Amygdala (tissue), 56 donors: Measurements from ENCODE around the gene ZNF804A.

ENCODE experiments used
- DNase-seq, 56 donors: peaks; one replicate each; lab custom pipeline; 2025; lab: John Stamatoyannopoulos, UW

Gene ZNF804A

GRCh38 chr2:184602734-184603133 lies 4.4 kb downstream of the ZNF804A start:
- DNase-seq, result no peak

GRCh38 chr2:184610891-184611290 lies 12.6 kb downstream of the ZNF804A start:
- DNase-seq, result no peak

GRCh38 chr2:184611361-184612085 lies 13.2 kb downstream of the ZNF804A start:
- DNase-seq, result no peak

- DNase-seq, result no peak
Measured at GRCh38 chr2:184620367-184620766, 22.0 kb downstream of the ZNF804A start.

- no peak for DNase-seq
Measured at GRCh38 chr2:184624311-184624710, 26.0 kb downstream of the ZNF804A start.

- DNase-seq, result no peak
Measured at GRCh38 chr2:184628051-184628450, 29.7 kb downstream of the ZNF804A start.

- DNase-seq, result no peak
Measured at GRCh38 chr2:184633726-184634125, 35.4 kb downstream of the ZNF804A start.

- DNase-seq, result no peak
Measured at GRCh38 chr2:184637781-184638180, 39.5 kb downstream of the ZNF804A start.

GRCh38 chr2:184644685-184645084 lies 46.4 kb downstream of the ZNF804A start:
- DNase-seq, result no peak

GRCh38 chr2:184646177-184646576 lies 47.8 kb downstream of the ZNF804A start:
- no peak for DNase-seq

GRCh38 chr2:184646593-184646992 lies 48.3 kb downstream of the ZNF804A start:
- no peak for DNase-seq

GRCh38 chr2:184654945-184655344 lies 56.6 kb downstream of the ZNF804A start:
- no peak for DNase-seq

GRCh38 chr2:184677171-184677570 lies 78.8 kb downstream of the ZNF804A start:
- no peak for DNase-seq

- DNase-seq, result no peak
Measured at GRCh38 chr2:184679219-184680018, 81.1 kb downstream of the ZNF804A start.

GRCh38 chr2:184680825-184681224 lies 82.5 kb downstream of the ZNF804A start:
- no peak for DNase-seq

GRCh38 chr2:184681642-184682321 lies 83.5 kb downstream of the ZNF804A start:
- DNase-seq, result no peak

GRCh38 chr2:184683911-184684310 lies 85.6 kb downstream of the ZNF804A start:
- DNase-seq, result no peak

GRCh38 chr2:184685999-184686841 lies 87.9 kb downstream of the ZNF804A start:
- DNase-seq, result no peak

GRCh38 chr2:184689638-184690037 lies 91.3 kb downstream of the ZNF804A start:
- no peak for DNase-seq

GRCh38 chr2:184692141-184692734 lies 93.9 kb downstream of the ZNF804A start:
- no peak for DNase-seq
